H9 (cell line): Measurements from ENCODE around the gene SLC23A1. TPM values are rescaled to one million over a fixed set of nuclear protein-coding genes. Genes with fewer than 3 reads are reported as not detected.

Experiments
- DNase-seq: peaks from one replicate; pipeline ENCODE4 v3.0.0-alpha.2; 2017
- H2AFZ ChIP-seq: one replicate; pipeline ENCODE4 v1.6.1; 2013; ENCODE audit warnings: mild to moderate bottlenecking, low read length, control low read depth, moderate library complexity
- H2AK5ac ChIP-seq: 2 replicates; pipeline ENCODE4 v1.6.1; 2013; ENCODE audit warnings: low read length, control low read depth, mixed read lengths; ENCODE audit not compliant: insufficient read length
- H2BK120ac ChIP-seq: one replicate; pipeline ENCODE4 v1.6.1; 2013; ENCODE audit warnings: low read depth, mild to moderate bottlenecking, low read length, control low read depth, inconsistent platforms; ENCODE audit not compliant: poor library complexity, severe bottlenecking
- H2BK12ac ChIP-seq: 2 replicates; pipeline ENCODE4 v1.6.1; 2013; ENCODE audit warnings: low read length, control low read depth, mixed read lengths, low read depth; ENCODE audit not compliant: insufficient read length
- H2BK15ac ChIP-seq: 2 replicates; pipeline ENCODE4 v1.6.1; 2013; ENCODE audit warnings: low read depth, low read length, control low read depth
- H2BK20ac ChIP-seq: one replicate; pipeline ENCODE4 v1.6.1; 2013; ENCODE audit warnings: low read depth, mild to moderate bottlenecking, low read length, control low read depth, inconsistent platforms; ENCODE audit not compliant: poor library complexity, severe bottlenecking
- H2BK5ac ChIP-seq: 2 replicates; pipeline ENCODE4 v1.6.1; 2013; ENCODE audit warnings: low read length, control low read depth, mixed read lengths; ENCODE audit not compliant: insufficient read length
- H3K14ac ChIP-seq: 2 replicates; pipeline ENCODE4 v1.6.1; 2013; ENCODE audit warnings: low read length, control low read depth; ENCODE audit not compliant: insufficient read depth
- H3K18ac ChIP-seq: 2 replicates; pipeline ENCODE4 v1.6.1; 2013; ENCODE audit warnings: low read depth, mild to moderate bottlenecking, mixed read lengths, low read length, control low read depth; ENCODE audit not compliant: insufficient read length
- H3K23ac ChIP-seq: 2 replicates; pipeline ENCODE4 v1.6.1; 2013; ENCODE audit warnings: low read length, control low read depth, mixed read lengths, low read depth; ENCODE audit not compliant: insufficient read length
- H3K23me2 ChIP-seq: 2 replicates; pipeline ENCODE4 v1.6.1; 2013; ENCODE audit warnings: low read depth, mild to moderate bottlenecking, mixed read lengths, low read length, control low read depth; ENCODE audit not compliant: insufficient read length, poor library complexity, severe bottlenecking
- H3K27ac ChIP-seq: 2 replicates; pipeline ENCODE4 v1.5.1; 2013; ENCODE audit warnings: low read length, control low read depth, mixed read lengths, low read depth; ENCODE audit not compliant: insufficient read length
- H3K27me3 ChIP-seq: 2 replicates; pipeline ENCODE4 v1.6.1; 2013; ENCODE audit warnings: low read length, control low read depth, inconsistent platforms; ENCODE audit not compliant: insufficient read depth
- H3K4ac ChIP-seq: 2 replicates; pipeline ENCODE4 v1.6.1; 2013; ENCODE audit warnings: low read depth, mild to moderate bottlenecking, control low read depth, inconsistent platforms, low read length, moderate library complexity
- H3K4me1 ChIP-seq: 2 replicates; pipeline ENCODE4 v1.6.1; 2013; ENCODE audit warnings: low read length, control low read depth, inconsistent platforms; ENCODE audit not compliant: insufficient read depth
- H3K4me2 ChIP-seq: 2 replicates; pipeline ENCODE4 v1.6.1; 2013; ENCODE audit warnings: low read length, control low read depth, mixed read lengths; ENCODE audit not compliant: insufficient read length, insufficient read depth
- H3K56ac ChIP-seq: 2 replicates; pipeline ENCODE4 v1.6.1; 2013; ENCODE audit warnings: low read depth, mild to moderate bottlenecking, mixed read lengths, low read length, control low read depth; ENCODE audit not compliant: insufficient read length
- H3K79me1 ChIP-seq: 2 replicates; pipeline ENCODE4 v1.6.1; 2013; ENCODE audit warnings: low read depth, mild to moderate bottlenecking, moderate library complexity, low read length, control low read depth, inconsistent platforms; ENCODE audit not compliant: insufficient read depth, poor library complexity, severe bottlenecking
- H3K79me2 ChIP-seq: 2 replicates; pipeline ENCODE4 v1.6.1; 2013; ENCODE audit warnings: low read length, control low read depth, inconsistent platforms; ENCODE audit not compliant: insufficient read depth
- H3K9ac ChIP-seq: 2 replicates; pipeline ENCODE4 v1.6.1; 2013; ENCODE audit warnings: low read length, control low read depth, mixed read lengths; ENCODE audit not compliant: insufficient read length; ENCODE audit errors: extremely low read depth
- H3K9me3 ChIP-seq: one replicate; pipeline ENCODE4 v1.6.1; 2013; ENCODE audit warnings: low read depth, low read length, inconsistent platforms; ENCODE audit not compliant: control insufficient read depth
- H3T11ph ChIP-seq: one replicate; pipeline ENCODE4 v1.6.1; 2013; ENCODE audit warnings: mild to moderate bottlenecking, low read length, control low read depth, inconsistent platforms
- H4K20me1 ChIP-seq: one replicate; pipeline ENCODE4 v1.6.1; 2013; ENCODE audit not compliant: control insufficient read depth, insufficient read length, insufficient read depth
- H4K5ac ChIP-seq: 2 replicates; pipeline ENCODE4 v1.6.1; 2013; ENCODE audit warnings: low read depth, mild to moderate bottlenecking, mixed read lengths, low read length, control low read depth; ENCODE audit not compliant: insufficient read length
- H4K8ac ChIP-seq: replicated peaks from 2 replicates; pipeline ENCODE4 v1.6.1; 2013; ENCODE audit warnings: low read length, control low read depth, mixed read lengths, low read depth; ENCODE audit not compliant: insufficient read length
- H4K91ac ChIP-seq: 2 replicates; pipeline ENCODE4 v1.6.1; 2013; ENCODE audit warnings: low read depth, mild to moderate bottlenecking, moderate library complexity, mixed read lengths, low read length, control low read depth; ENCODE audit not compliant: insufficient read length
- H3K27ac Mint-ChIP-seq, 3 experiments: 2 replicates in 2 of 3; 3 replicates in 1 of 3; pipeline ENCODE4 v1.8.0; 2020 to 2021; ENCODE audit warnings: mixed read lengths in 3 of 3, mild to moderate bottlenecking in 1 of 3, moderate library complexity in 1 of 3
- H3K27me3 Mint-ChIP-seq: 2 replicates; pipeline ENCODE4 v1.8.0; 2021; ENCODE audit warnings: low read depth, mild to moderate bottlenecking, moderate library complexity, mixed read lengths
- H3K36me3 Mint-ChIP-seq, 3 experiments: 2 replicates in 2 of 3; 3 replicates in 1 of 3; pipeline ENCODE4 v1.8.0; 2020 to 2021; ENCODE audit warnings: low read depth in 3 of 3, mixed read lengths in 3 of 3; ENCODE audit not compliant: insufficient read depth in 1 of 3
- H3K4me1 Mint-ChIP-seq, 2 experiments: 2 replicates each; pipeline ENCODE4 v1.8.0; 2020; ENCODE audit warnings: mixed read lengths in 2 of 2
- H3K4me3 Mint-ChIP-seq, 2 experiments: 2 replicates in 1 of 2; 3 replicates in 1 of 2; pipeline ENCODE4 v1.8.0; 2020 to 2021; ENCODE audit warnings: mild to moderate bottlenecking in 2 of 2, mixed read lengths in 2 of 2, moderate library complexity in 1 of 2
- H3K9me3 Mint-ChIP-seq, 2 experiments: 2 replicates in 1 of 2; 3 replicates in 1 of 2; pipeline ENCODE4 v1.8.0; 2020; ENCODE audit warnings: mild to moderate bottlenecking in 2 of 2, mixed read lengths in 2 of 2, moderate library complexity in 1 of 2
- WGBS: extraction: QIAGEN DNeasy Blood & Tissue Kit; methylation state at CpG from one replicate; pipeline ENCODE4 v1.1.7; 2013; ENCODE audit warnings: missing lambda C conversion rate, low lambda C conversion rate, mixed read lengths; ENCODE audit not compliant: insufficient read length; ENCODE audit errors: extremely low coverage; 5-methylcytosine and 5-hydroxymethylcytosine counted together
- total RNA-seq: library from RNA; stranded (reverse); gene quantifications from 2 replicates; pipeline ENCODE4 v1.2.1, GENCODE V29; 2021
- TF ChIP-seq, protein P1 (sequence below): fragments of 200-600 bp; sonication (generic); conservative IDR thresholded peaks from 3 replicates; pipeline ENCODE4 v1.8.0; 2021; ENCODE audit warnings: antibody characterized with exemption, mild to moderate bottlenecking

The SLC23A1 gene
- total RNA-seq, 1 experiment from 2014 or later, result not detected

DNA sequence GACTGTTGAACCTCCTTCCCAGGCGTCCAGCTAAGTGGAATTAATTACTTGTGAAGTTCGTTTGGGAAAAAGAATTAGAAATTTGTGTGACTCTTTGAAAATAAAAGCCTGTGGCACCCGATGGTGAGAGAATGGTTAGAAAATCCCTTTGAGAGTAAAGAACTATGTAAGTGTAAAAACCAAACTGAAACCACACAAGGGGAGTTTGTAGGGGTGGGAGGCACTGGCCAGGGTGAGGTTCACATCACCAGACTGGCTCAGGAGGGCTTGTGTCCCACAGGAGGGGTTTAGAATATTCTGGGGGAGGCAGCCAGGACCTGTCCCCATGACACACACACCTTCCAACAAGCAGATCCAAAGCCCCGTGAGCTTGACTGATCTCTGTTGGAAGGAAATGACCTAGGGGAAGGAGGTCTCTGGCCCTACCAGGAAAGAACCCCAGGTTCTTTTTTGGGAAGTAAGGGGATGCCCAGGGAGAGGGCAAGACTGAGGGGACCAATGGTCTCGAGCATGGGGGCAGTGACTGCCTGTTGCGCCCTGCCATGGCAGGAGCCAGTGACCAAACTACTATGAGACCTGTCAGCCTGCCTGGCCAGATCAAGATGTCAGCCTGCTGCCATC is 16.5 kb upstream of the SLC23A1 start:
- no peak overlapping the region for H2BK5ac ChIP-seq
- H3K4me1 ChIP-seq, result peaks cover 6% of the 10 kb centered on the region; the same call in 1 of the 2 replicates
- H3K79me1 ChIP-seq, result no peaks in the 10 kb centered on the region
- H2BK20ac ChIP-seq, result no peak overlapping the region
- H3K27me3 ChIP-seq, result no peaks in the 10 kb centered on the region; the same call in 1 of the 2 replicates
- peaks cover 3% of the 10 kb centered on the region for H3K23me2 ChIP-seq
- no peaks in the 10 kb centered on the region for H4K20me1 ChIP-seq
- H2BK120ac ChIP-seq, result no peak overlapping the region
- no peak overlapping the region for H3K56ac ChIP-seq
- no peak overlapping the region for H3K23ac ChIP-seq
- Mint-ChIP-seq H3K4me3 (no peak overlapping the region), H3K27ac (no peak overlapping the region), H3K4me1 (peaks cover 26 to 36% of the 10 kb centered on the region in 2 experiments), H3K36me3 (peaks cover 4 to 26% (median 16%) of the 10 kb centered on the region in 3 experiments), H3K9me3 (no peaks in the 10 kb centered on the region), H3K27me3 (peaks cover 6% of the 10 kb centered on the region)
- no peaks in the 10 kb centered on the region for H3K79me2 ChIP-seq
- no peak overlapping the region for H3T11ph ChIP-seq
- no peak overlapping the region for H2BK12ac ChIP-seq
- H3K4ac ChIP-seq, result no peak overlapping the region
- DNase-seq, result no peak
- H3K9me3 ChIP-seq, result no peaks in the 10 kb centered on the region
- H4K91ac ChIP-seq, result no peak overlapping the region
- H3K27ac ChIP-seq, result no peak overlapping the region
- H2AFZ ChIP-seq, result no peak overlapping the region
- H3K14ac ChIP-seq, result no peak overlapping the region
- no peak overlapping the region for H3K18ac ChIP-seq
- WGBS, result no CpG with 5 or more reads among the region's 6 CpGs
- H3K4me2 ChIP-seq, result no peak overlapping the region
- H2AK5ac ChIP-seq, result no peak overlapping the region
- H2BK15ac ChIP-seq, result no peak overlapping the region
- no peak overlapping the region for H4K5ac ChIP-seq
- no peak overlapping the region for H3K9ac ChIP-seq
- TF ChIP-seq, protein P1, sequence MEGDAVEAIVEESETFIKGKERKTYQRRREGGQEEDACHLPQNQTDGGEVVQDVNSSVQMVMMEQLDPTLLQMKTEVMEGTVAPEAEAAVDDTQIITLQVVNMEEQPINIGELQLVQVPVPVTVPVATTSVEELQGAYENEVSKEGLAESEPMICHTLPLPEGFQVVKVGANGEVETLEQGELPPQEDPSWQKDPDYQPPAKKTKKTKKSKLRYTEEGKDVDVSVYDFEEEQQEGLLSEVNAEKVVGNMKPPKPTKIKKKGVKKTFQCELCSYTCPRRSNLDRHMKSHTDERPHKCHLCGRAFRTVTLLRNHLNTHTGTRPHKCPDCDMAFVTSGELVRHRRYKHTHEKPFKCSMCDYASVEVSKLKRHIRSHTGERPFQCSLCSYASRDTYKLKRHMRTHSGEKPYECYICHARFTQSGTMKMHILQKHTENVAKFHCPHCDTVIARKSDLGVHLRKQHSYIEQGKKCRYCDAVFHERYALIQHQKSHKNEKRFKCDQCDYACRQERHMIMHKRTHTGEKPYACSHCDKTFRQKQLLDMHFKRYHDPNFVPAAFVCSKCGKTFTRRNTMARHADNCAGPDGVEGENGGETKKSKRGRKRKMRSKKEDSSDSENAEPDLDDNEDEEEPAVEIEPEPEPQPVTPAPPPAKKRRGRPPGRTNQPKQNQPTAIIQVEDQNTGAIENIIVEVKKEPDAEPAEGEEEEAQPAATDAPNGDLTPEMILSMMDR, result no peak
- H4K8ac ChIP-seq, result no peak overlapping the region
